ENCODE results near the gene ATXN1.

DNA sequence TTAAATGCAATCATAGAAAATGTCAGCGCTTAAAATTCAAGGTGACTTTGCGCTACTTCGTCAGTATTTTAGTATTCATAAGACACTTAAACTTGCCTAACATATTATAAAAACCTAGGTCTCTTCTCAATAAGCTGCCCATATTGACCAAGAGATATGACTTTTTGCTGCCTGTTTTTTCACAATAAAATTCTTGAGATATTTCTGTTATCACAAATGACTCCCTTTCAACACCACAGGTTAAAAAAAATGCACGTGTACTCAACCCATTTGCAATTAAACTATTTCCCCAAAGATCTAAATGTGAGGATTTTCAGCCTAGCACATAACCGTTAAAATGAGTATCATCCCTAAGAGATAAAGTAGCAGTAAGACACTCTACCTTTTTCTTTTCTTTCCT is 10.7 kb downstream of the ATXN1 start:
- TF ChIP-seq, protein P1, sequence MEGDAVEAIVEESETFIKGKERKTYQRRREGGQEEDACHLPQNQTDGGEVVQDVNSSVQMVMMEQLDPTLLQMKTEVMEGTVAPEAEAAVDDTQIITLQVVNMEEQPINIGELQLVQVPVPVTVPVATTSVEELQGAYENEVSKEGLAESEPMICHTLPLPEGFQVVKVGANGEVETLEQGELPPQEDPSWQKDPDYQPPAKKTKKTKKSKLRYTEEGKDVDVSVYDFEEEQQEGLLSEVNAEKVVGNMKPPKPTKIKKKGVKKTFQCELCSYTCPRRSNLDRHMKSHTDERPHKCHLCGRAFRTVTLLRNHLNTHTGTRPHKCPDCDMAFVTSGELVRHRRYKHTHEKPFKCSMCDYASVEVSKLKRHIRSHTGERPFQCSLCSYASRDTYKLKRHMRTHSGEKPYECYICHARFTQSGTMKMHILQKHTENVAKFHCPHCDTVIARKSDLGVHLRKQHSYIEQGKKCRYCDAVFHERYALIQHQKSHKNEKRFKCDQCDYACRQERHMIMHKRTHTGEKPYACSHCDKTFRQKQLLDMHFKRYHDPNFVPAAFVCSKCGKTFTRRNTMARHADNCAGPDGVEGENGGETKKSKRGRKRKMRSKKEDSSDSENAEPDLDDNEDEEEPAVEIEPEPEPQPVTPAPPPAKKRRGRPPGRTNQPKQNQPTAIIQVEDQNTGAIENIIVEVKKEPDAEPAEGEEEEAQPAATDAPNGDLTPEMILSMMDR (conservative IDR thresholded peaks at IDR 0.05; ENCODE audit: low read depth, low read length) = no peak
- no peak for TF ChIP-seq EZH2 (IDR thresholded peaks at IDR 0.05; ENCODE audit: borderline replicate concordance, low read depth, low read length, poor library complexity, severe bottlenecking)
